SK-N-SH treated with all-trans-retinoic acid at 6 μM for 48 hours (cell line): ENCODE results near the gene SH3BGRL.
"Not testable (repeated sequence)": the region's sequence is repeated elsewhere in the genome, so short reads cannot be mapped to it uniquely, and the experiment has no call there.

Experiments used
- ATAC-seq: fragments of 200-7000 bp; cut with Tn5 transposase; 3 replicates; pipeline ENCODE4 v1.9.1; 2020; ENCODE audit warnings: mild to moderate bottlenecking, moderate library complexity
- ARNTL ChIP-seq: fragments of 450-650 bp; formaldehyde crosslinking; IDR thresholded peaks from 2 replicates; pipeline ENCODE4 v1.5.0; 2020; ENCODE audit warnings: low read depth, mild to moderate bottlenecking, moderate library complexity, borderline replicate concordance
- BACH2 ChIP-seq: fragments of 250-450 bp; sonication (Bioruptor Pico); IDR thresholded peaks from 2 replicates; pipeline ENCODE4 v1.9.0; 2021; ENCODE audit warnings: mild to moderate bottlenecking, borderline replicate concordance
- CREB5 ChIP-seq: fragments of 250-450 bp; sonication (Bioruptor Pico); IDR thresholded peaks from 2 replicates; pipeline ENCODE4 v1.5.1; 2020; ENCODE audit warnings: low read depth, mild to moderate bottlenecking, moderate library complexity
- CSDC2 ChIP-seq: fragments of 250-450 bp; sonication (Bioruptor Pico); IDR thresholded peaks from 2 replicates; pipeline ENCODE4 v1.5.0; 2020; ENCODE audit warnings: mild to moderate bottlenecking, moderate library complexity
- ESRRG ChIP-seq: fragments of 250-450 bp; sonication (Bioruptor Pico); IDR thresholded peaks from 2 replicates; pipeline ENCODE4 v1.6.1; 2021; ENCODE audit warnings: mild to moderate bottlenecking
- GLIS3 ChIP-seq: fragments of 250-450 bp; sonication (Bioruptor Pico); IDR thresholded peaks from 2 replicates; pipeline ENCODE4 v1.5.0; 2020; ENCODE audit warnings: mild to moderate bottlenecking, moderate library complexity
- ISL1 ChIP-seq: fragments of 250-450 bp; sonication (Bioruptor Pico); IDR thresholded peaks from 2 replicates; pipeline ENCODE4 v2.1.2; 2022; ENCODE audit warnings: mild to moderate bottlenecking, moderate library complexity
- OSR1 ChIP-seq: fragments of 250-450 bp; sonication (Bioruptor Pico); IDR thresholded peaks from 2 replicates; pipeline ENCODE4 v1.8.0; 2022; ENCODE audit warnings: moderate library complexity, mild to moderate bottlenecking, inconsistent platforms
- PATZ1 ChIP-seq: fragments of 250-450 bp; sonication (Bioruptor Pico); IDR thresholded peaks from 2 replicates; pipeline ENCODE4 v1.8.0; 2020; ENCODE audit warnings: mild to moderate bottlenecking, moderate library complexity, borderline replicate concordance
- POU6F1 ChIP-seq: fragments of 250-450 bp; sonication (Bioruptor Pico); IDR thresholded peaks from 2 replicates; pipeline ENCODE4 v1.8.0; 2021; ENCODE audit warnings: low read depth, mild to moderate bottlenecking, moderate library complexity, borderline replicate concordance
- PPARA ChIP-seq: fragments of 250-450 bp; sonication (Bioruptor Pico); IDR thresholded peaks from 2 replicates; pipeline ENCODE4 v1.5.0; 2020; ENCODE audit warnings: mild to moderate bottlenecking, borderline replicate concordance
- TCF4 ChIP-seq: fragments of 250-450 bp; sonication (Bioruptor Pico); IDR thresholded peaks from 2 replicates; pipeline ENCODE4 v1.8.0; 2021; ENCODE audit warnings: mild to moderate bottlenecking, moderate library complexity, borderline replicate concordance
- TSHZ2 ChIP-seq: fragments of 250-450 bp; sonication (Bioruptor Pico); IDR thresholded peaks from 2 replicates; pipeline ENCODE4 v1.5.0; 2020; ENCODE audit warnings: mild to moderate bottlenecking, moderate library complexity
- ZC3H10 ChIP-seq: fragments of 250-450 bp; sonication (Bioruptor Pico); IDR thresholded peaks from 2 replicates; pipeline ENCODE4 v1.5.1; 2021; ENCODE audit warnings: mild to moderate bottlenecking, moderate library complexity
- ZFP30 ChIP-seq: fragments of 450-650 bp; formaldehyde crosslinking; IDR thresholded peaks from 2 replicates; pipeline ENCODE4 v1.5.0; 2022; ENCODE audit warnings: mild to moderate bottlenecking, moderate library complexity
- ZNF70 ChIP-seq: fragments of 450-650 bp; formaldehyde crosslinking; IDR thresholded peaks from 2 replicates; pipeline ENCODE4 v1.5.0; 2020; ENCODE audit warnings: mild to moderate bottlenecking, moderate library complexity

SH3BGRL gene

GRCh38 chrX:81337805-81338204 lies 135.9 kb downstream of the SH3BGRL start (continued):
- TF ChIP-seq PATZ1 (CRISPR knock-in tag) (no peak), CSDC2 (CRISPR knock-in tag) (no peak), BACH2 (CRISPR knock-in tag) (no peak), PPARA (CRISPR knock-in tag) (no peak), POU6F1 (CRISPR knock-in tag) (no peak), ZNF70 (CRISPR knock-in tag) (no peak)

GRCh38 chrX:81338924-81339323 lies 137.0 kb downstream of the SH3BGRL start:
- TF ChIP-seq OSR1 (CRISPR knock-in tag), result no peak
- TF ChIP-seq PATZ1 (CRISPR knock-in tag), result no peak
- no peak for TF ChIP-seq POU6F1 (CRISPR knock-in tag)
- TF ChIP-seq ZC3H10 (CRISPR knock-in tag), result no peak
- TF ChIP-seq ISL1 (CRISPR knock-in tag), result no peak
- no peak for TF ChIP-seq CREB5 (CRISPR knock-in tag)
- no peak for TF ChIP-seq ESRRG (CRISPR knock-in tag)
- TF ChIP-seq PPARA (CRISPR knock-in tag), result no peak
- TF ChIP-seq TSHZ2, result no peak
- TF ChIP-seq GLIS3, result no peak
- TF ChIP-seq ARNTL (CRISPR knock-in tag), result no peak
- TF ChIP-seq ZFP30 (CRISPR knock-in tag), result no peak
- no peak for TF ChIP-seq TCF4 (CRISPR knock-in tag)
- ATAC-seq, result no peak

- not testable (repeated sequence) for ATAC-seq
Measured at GRCh38 chrX:81345296-81345695, 143.4 kb downstream of the SH3BGRL start.
